Medulla oblongata (tissue), 1 donor: ENCODE results near the gene PLAGL2.

Source experiments
- DNase-seq: peaks from one replicate; pipeline ENCODE4 v3.0.0-alpha.2; 2015; ENCODE audit errors: extremely low spot score

The PLAGL2 gene

DNA sequence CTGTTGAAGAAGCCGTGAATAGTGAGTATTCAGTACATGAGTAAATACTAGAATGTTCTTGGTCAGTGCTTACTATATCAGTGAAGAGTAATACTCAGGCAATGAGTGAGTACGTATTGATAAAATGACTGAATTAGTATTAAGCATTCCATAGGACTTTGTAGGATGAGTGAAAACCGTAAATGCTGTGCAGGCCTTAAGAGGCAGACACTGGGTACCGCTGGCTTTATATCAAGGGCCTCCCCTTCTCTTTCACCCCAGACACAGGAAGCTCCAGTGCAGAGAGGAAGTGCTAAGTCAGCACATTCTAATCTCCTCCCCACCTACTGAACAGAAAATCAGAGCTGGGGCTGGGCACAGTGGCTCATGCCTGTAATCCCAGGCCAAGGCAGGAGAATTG is 24.3 kb upstream of the PLAGL2 start:
- peak; percentile 74 for DNase-seq

DNA sequence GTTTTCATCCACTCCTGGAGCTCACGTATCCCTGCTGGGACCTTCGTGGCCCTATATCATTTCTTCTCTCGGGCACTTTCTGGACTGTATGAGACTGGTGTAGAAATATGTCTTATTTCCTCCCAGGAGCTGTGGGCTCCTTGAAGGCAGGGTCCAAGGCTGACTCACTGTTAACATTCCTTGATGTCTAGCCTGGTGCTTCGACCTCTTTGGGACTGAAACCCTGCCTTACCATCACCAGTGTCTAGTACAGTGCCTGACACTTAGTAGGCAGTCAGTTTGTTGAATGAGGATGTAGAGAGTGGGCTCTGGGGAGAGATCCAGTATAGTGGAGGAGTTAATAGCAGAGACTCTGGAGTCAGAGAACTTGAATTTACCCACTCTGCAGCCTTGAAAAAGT is 23.7 kb upstream of the PLAGL2 start:
- no peak for DNase-seq

DNA sequence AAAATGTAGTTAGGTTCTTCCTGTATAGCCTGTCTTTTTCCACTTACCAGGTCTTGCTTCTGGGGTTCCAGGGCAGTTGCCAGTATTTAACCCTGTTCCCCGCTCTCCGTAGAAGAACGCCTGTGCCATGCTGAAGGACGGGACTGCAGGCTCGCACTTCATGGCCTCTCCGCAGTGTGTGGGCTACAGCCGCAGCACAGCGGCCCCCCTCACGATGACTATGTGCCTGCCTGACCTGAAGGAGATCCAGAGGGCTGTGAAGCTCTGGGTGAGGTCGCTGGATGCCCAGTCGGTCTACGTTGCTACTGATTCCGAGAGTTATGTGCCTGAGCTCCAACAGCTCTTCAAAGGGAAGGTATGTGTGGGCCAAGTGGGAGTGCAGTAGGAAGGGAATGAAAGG is 23.2 kb upstream of the PLAGL2 start:
- no peak for DNase-seq

DNA sequence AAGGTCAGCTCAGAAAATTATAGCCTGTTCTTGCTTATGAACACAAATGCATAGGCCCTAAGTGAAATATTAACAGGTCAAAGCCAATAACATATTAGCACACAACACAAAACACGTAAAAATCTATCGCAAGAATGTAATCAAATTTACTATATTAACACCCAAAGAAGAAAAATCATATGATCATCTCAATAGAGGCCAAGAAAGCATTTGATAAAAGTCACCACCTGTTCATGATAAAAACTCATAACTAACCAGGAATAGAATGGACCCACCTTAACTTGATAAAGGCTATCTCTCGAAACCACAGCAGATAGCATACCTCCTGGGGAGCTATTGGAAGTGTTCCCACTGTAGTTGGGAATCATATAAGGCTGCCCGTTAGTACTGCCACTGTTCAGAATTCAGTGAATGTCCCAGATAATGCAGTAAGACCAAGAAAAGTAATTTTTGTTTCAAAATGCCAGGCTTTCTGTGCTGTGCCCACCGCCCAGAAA is 21.8 kb upstream of the PLAGL2 start:
- DNase-seq = no peak

DNA sequence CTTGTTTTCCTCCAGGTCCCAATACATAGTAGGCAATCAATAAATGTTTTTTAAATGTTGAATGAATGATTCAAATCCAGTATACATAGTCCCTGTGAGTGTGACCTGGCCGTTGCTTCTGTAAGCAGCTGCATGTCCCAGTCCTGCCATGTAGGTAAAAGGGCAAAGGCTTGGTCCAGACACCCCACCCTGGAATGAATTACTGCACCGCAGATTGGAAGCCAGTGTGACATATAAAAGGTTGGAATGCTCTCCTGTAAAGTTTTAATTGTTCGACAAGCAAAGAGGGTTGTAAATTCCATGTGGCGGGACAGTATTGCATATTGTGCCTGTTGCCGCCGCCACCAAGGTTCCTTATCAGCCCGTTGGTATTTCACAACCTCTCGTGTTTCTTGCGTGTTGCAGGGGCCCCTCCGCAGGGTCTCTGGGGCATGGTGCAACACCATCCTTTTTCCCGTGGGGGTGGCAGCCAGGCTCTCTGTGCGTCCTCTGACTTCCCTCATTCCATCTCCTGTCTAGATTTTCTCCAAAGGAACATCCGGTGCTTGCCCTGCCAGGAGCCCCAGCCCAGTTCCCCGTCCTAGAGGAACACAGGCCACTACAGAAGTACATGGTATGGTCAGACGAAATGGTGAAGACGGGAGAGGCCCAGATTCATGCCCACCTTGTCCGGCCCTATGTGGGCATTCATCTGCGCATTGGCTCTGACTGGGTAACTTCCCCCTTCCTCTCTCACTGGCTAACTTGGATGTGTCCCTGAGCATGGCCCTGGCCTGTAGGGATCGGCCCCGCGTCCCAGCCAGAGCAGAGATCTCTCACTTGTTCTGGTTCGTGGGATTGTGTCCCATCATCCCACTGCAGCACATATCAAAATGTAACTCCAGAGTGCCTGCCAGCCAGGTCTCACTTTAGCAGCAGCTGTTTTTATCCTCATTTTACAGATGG is 20.5 kb upstream of the PLAGL2 start:
- no peak for DNase-seq

DNA sequence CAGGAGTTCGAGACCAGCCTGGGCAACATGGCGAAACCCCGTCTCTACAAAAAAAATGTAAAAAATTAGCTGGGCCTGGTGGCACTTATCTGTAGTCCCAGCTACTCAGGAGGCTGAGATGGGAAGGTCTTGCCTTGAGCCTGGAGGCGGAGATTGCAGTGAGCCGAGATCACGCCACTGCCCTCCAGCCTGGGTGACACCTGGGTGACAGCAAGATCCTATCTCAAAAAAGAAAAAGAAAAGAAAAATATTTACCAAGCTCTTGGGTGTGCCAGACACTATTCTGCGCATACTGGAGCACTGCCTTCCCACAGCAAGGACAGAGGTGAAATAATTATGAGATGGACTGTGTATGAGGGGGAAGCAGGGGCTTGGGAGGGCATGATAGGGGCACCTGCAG is 19.8 kb upstream of the PLAGL2 start:
- DNase-seq = no peak

DNA sequence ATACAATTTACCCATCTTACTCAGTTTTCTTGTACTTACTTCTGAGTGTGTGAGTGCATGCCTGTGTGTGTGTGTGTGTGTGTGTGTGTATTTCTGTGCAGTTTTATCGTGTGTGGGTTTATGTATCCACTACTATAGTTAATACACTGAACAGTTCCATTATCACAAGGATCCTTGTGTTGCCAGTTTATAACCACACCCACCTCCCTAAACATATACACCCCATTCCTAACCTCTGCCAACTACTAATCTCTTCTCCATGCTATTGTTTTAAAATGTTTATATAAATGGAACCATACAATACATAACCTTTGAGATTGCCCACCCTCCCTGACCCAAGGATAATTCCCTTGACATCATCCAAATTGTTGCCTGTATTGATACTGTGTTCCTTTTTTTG is 18.8 kb upstream of the PLAGL2 start:
- DNase-seq = no peak

DNA sequence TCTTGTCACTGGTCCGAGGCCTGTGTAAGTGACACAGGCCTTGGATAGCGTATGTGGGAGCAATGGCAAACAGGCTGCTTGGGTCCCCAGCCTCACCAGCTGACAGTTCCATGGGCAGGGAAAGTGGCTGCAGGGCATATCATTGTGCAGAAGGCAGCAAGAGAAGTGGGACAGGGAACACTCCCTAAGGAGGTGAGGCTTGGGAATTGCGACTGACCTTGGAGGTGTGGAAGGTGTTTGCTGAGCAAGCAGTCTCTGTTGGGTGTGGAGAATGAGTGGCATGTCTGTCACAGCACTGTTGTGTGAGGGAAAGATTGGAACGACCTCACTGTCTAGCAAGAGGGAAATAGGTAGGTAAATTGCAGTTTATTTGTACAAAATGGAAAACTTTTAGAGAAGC is 16.9 kb upstream of the PLAGL2 start:
- DNase-seq = no peak

DNA sequence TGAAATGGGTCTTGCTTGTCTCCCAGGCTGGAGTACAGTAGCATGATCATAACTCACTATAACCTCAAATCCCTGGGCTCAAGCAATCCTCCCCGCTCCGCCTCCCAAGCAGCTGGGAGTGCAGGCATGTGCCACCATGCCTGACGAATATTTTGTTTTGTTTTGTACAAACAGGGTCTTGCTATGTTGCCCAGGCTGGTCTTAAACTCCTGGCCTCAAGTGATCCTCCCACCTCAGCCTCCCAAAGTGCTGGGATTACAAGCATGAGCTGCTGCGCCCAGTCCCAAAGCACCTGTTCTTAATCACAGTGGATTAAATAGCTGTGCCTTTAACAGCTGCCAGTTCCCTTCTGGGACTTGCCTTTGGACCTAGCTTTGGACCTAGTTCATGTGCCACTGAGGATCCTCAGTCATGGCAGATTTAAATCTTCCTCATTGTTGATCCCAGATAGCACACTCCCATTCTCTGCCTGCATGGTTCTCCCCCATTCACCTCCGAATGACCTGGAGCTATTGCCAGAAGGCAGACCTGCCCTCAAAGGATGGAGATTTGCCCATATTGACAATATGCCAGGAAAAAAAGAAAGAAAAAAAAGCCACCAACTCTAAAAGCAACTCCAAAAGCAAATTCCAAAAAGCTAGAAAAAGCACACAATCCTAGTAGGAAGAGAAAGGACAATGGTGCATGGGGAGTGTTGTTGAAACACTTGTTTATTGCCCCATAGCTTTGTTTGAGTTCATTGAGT is 10.8 kb upstream of the PLAGL2 start:
- no peak for DNase-seq

DNA sequence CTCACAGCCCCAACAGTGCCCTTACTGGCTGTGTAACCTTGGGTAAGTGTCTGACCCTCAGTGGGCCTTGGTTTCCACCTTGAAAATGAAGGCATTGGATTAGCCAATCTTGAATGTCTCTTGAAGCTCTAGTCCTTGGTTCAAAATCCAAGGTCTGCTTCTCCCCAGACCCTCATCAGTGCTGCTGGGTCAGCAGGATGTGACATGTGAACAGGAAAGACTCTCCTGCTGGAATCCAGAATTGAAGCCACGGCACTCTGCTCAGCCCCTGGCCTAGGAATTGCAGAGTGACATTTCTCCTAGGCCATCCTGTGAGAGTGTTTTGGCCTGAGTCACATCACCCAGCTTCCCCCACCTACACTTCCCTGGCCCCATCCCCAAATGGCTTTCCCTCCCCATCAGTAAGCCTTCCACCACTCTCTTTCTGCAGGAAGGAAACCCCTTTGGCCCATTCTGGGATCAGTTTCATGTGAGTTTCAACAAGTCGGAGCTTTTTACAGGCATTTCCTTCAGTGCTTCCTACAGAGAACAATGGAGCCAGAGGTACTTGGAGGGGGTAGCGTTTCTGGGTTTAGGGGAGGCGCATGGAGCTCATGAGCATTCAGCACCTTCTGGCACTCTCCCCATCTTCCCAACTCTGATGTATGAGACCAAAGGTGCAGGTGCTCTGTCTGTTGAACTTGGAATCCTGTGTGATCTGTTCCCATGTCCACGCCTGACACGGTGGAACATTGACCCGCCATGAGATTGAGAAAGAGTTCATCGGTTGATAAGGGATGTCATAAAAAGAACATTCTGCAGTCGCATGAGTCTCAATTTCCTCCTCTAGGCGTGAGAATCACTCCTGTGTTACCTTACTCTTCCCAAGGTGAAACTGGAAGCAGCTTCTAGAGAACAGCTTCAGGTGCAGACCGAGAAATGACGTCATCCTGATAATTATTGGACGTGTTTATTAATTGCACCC is 8.9 kb upstream of the PLAGL2 start:
- DNase-seq = no peak

DNA sequence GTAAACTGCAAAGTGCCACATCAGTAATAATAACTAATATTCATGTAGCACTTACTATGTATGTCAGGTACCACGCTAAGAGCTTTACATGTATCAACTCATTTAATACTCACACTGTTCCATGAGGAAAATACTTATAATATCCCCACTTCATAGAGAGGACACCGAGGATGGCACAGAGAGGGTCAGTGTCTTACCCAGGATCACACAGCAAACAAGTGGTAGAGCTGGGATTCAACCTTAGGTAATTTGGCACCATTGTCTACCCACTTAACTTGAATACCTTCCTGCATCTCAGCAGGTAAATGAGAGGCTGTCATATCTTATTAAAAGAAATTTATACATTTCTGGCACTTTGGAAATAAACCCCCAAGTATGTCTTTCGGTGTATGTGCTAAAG is 8.2 kb upstream of the PLAGL2 start:
- no peak for DNase-seq

DNA sequence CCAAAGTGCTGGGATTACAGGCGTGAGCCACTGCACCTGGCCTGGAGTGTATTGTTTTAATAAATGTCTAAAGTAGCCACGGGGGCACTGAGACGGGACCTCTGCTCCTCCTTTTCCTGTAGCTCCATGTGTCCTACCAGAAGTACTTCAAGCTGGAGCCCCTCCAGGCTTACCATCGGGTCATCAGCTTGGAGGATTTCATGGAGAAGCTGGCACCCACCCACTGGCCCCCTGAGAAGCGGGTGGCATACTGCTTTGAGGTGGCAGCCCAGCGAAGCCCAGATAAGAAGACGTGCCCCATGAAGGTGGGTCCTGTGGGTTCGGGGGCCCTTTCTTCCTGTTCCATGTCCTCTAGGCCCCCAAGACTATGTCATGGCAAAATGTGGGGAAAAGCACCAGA is 7.6 kb upstream of the PLAGL2 start:
- no peak for DNase-seq

DNA sequence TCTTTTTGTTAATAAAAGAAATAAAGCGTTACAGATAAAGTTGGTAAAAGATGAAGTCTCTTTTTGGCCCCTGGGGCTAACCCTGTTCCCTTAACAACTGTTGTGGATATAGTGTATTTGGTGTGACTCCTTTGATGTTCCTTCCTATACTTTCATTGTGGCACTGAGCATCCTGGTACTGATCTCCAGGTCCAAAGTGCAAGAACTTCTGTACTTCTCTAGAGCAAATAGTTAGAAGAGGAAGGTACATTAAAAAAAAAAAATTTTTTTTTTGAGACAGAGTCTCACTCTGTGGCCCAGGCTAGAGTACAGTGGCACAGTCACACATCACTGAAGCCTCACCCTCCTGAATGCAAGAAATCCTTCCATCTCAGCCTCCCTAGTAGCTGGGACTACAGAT is 6.3 kb upstream of the PLAGL2 start:
- no peak for DNase-seq

DNA sequence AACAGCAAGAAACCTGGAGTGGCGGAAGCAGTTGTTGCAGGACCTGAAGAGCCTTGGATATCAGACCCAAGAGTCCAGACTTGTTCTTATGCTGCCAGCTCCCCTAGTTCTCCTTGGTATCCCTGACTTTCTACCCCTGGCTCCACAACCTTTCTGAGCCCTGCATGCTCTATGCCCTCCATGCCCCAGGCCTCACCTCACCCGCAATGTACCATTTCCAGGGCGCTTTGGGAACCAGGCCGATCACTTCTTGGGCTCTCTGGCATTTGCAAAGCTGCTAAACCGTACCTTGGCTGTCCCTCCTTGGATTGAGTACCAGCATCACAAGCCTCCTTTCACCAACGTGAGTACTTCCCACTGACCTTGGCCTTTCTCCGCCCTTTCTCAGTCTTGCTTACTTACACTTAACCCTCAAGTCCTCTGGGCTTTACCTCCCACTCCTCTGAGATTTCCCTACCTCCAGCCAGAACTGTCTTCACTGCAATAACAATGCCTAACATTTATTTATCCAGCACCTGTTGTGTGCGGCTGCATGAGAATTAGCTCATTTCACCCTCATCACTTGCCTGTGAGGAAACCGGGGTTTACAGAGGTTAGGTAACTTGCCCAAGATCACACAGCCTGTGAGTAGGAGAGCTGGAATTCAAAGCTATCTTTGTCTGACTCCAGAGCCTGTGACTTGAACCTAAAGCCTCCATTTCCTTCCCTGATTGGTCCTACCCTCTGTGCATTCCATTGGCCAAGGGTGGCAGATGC is 2.5 kb upstream of the PLAGL2 start:
- no peak for DNase-seq

DNA sequence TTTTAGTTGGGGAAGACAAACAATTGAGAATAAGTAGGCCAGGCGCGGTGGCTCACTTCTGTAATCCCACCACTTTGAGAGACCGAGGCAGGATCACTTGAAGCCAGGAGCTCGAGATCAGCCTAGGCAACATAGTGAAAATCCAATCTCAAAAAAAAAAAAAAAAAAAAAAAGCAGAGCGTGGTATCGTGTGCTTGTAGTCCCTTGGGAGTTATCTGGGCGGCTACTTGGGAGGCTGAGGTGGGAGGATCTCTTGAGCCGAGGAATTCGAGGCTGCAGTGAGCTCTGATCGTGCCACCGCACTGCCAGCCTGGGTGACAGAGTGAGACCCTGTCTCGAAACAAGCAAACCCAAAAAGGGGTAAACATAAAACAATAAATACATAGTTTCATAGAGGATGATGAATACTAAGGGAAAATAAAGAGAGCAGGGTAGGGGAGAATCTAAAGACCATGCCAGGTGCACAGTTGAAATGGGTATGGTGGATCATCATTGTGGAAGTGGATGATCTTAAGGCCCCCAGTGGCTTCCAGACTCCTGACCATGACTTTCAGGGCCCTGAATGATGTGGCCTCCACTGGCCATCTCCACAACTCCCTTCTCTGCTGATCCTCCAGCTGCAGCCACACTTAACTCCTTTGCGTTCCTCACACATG is 1.1 kb upstream of the PLAGL2 start:
- DNase-seq = no peak

DNA sequence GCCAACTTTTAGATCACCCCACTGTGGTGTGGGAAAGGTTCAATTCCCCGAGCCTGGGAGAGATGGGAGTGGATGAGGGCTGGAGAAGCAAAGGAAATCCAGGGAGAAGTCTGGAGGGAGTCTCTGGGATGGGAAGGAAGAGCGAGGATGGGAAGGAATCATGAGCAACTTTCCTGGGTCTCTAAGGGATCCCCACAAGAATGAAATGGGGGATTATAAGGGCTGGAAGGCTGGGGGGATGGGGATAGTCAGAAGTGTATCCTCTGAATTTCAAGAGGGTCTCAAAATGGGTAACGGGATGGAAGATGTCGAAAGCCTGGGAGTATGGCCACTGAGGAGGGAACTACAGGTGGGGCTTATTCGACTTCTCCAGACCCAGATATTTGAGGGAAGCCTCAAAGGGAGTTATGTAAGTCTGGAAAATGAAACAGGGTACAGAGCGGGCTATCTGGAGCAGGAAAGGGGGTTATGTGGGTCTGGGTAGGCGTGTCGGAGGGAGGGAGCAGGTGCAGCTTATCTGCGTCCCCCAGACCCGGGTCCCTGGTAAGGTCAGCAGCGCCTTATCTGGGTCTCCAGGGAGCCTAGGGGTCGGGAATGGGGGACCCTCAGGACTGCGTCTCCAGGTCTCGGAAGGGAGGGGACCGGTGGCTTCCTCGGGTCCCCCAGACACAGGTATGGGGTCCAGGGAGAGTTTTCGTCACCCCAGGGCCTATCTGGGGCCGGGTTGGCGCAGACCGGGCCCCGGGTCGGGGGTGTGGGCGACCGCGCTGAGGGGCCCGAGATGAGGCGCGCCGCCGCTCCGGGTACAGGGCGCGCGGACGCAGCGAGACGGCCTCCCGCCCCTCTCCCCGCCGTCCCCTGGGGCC is 550 bp downstream of the PLAGL2 start:
- DNase-seq = no peak

DNA sequence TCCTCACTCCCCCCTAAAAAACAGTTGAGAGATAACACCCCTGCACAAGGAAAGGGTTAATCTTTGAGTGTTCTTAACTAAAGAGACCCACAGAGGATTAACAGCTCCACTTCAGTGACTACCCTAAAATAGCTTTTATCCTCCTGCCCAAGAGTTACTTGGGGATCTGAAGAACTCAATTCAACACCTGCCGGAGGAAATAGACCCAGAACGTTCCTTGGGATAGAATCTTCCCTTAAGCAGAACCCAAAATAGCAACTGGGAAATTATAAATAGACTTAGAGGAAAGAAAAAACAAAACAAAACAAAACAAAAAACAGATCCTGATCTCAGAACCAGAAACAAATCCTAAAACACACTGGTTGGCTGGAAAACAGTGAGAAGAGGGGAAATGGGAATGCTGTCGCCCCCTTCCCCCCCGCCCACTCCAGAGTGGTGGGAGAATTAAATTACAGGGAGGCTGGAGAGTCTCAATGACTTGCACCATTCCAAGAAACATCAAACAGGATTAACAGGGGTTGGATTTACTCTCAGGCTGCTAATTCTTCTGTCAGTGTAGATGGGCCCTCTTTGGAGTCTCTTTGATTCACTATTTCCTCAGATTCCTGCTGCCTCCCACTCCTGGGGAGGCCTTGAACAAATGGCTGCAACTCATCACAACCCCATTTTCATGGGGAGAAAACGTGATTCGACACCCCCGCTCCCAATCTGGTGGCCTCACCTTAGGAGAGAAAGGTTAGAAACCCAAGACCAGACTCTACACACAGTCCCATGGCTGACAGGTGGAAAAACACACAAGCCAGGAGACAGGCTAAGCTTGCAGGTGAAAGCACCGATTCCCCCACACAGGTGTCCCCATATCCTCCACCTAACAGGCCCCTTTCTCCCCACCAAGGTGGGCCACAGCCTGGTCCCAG is 1.4 kb downstream of the PLAGL2 start:
- no peak for DNase-seq

DNA sequence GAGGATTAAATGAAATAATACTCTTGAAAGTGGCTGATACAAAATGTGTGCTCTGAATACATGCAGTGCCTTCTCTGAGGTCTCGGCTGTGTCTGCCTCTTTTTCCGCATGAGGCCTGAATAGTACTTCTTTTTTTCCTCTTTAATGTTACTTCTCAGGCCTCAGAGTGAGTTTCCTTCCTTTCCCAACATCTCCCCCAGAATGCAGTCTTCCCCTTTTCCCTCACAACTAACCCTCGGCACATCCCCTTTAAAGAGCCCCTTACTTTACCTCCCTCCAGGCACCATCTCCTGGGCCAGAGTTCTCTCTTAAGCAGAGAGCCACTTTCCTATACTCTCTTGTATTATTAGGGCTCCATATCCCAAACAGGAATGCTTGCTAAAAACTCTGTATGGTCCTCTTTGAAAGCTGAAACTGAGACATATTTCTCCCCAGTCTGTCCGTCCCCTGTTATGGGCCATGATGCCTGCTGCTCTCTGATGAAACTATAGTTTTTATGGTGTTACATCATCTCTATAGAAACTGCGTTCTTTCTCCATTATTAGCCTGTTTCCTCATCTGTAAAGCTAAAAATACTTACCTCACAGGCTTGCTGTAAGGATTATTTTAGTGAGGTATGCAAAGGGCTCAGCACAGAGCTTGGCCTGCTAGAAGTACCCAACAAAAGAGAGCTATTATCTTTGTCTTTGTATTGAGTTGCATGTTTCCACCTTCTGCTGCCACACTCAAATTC is 2.3 kb downstream of the PLAGL2 start:
- DNase-seq = peak; percentile 29
